NT2/D1 (cell line): ENCODE data around the gene KRT13.

Source experiments
- DNase-seq: peaks from one replicate; pipeline ENCODE4 v3.0.0-alpha.2; 2011; ENCODE audit warnings: low read depth, low spot score
- H3K27me3 ChIP-seq: 2 replicates; pipeline ENCODE4 v1.6.0; 2011; ENCODE audit warnings: mild to moderate bottlenecking; ENCODE audit not compliant: insufficient read length, insufficient read depth
- H3K36me3 ChIP-seq: 2 replicates; pipeline ENCODE4 v1.6.1; 2011; ENCODE audit warnings: mild to moderate bottlenecking, low read length, mixed read lengths; ENCODE audit not compliant: insufficient read depth, insufficient read length
- H3K4me1 ChIP-seq: 2 replicates; pipeline ENCODE4 v1.5.1; 2011; ENCODE audit not compliant: insufficient read depth, insufficient read length
- H3K4me3 ChIP-seq: 2 replicates; pipeline ENCODE4 v1.5.1; 2011; ENCODE audit warnings: low read depth; ENCODE audit not compliant: insufficient read length
- H3K9ac ChIP-seq: 2 replicates; pipeline ENCODE4 v1.6.0; 2011; ENCODE audit warnings: low read depth; ENCODE audit not compliant: insufficient read length
- H3K9me3 ChIP-seq: 2 replicates; pipeline ENCODE4 v1.5.1; 2011; ENCODE audit warnings: mild to moderate bottlenecking, low read length; ENCODE audit not compliant: insufficient read depth
- SUZ12 ChIP-seq: IDR thresholded peaks from 2 replicates; pipeline ENCODE4 v1.6.1; 2011; ENCODE audit not compliant: insufficient read length, insufficient read depth; ENCODE audit errors: extremely low read depth
- YY1 ChIP-seq: IDR thresholded peaks from 2 replicates; pipeline ENCODE4 v1.6.1; 2011; ENCODE audit not compliant: insufficient read length, insufficient read depth
- ZNF274 ChIP-seq: IDR thresholded peaks from 2 replicates; pipeline ENCODE4 v1.6.1; 2011; ENCODE audit warnings: mild to moderate bottlenecking, low read depth, low read length

KRT13 gene

DNA sequence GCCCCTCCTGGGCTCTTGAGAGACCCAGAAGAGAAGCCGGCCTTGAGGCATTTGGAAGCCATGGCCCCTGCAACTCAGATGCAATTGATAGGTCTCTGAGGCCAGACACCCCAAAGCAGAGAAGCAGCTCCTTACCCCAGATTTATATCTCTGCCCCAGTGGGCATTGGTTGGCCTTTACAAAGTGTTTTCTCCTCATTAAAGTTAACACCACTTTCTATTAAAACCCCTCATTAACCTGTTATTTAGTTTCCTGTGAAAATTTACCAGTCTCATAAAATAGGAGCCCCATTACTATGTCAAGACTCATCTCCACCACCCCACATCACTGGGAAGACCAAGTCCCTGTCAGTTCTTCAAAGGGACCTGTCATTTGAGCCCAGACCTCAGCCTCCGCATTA, 24.4 kb downstream of the KRT13 start, which contains the start of gene KRT35:
KRT35 (minus strand) TSS at position 116 of the 400 bp plus-strand sequence; CDS start at position 62, 54 bp downstream.
- no peak within 1 kb of the TSS for H3K4me3 ChIP-seq
- no peak within 1 kb of the TSS for H3K9ac ChIP-seq
- no peak for DNase-seq
- H3K4me1 ChIP-seq = no peaks in the 10 kb centered on the region
- no peaks in the 10 kb centered on the region for H3K27me3 ChIP-seq
- H3K9me3 ChIP-seq = no peaks in the 10 kb centered on the region
- no peaks in the 10 kb centered on the region for H3K36me3 ChIP-seq
- no peak for TF ChIP-seq ZNF274

DNA sequence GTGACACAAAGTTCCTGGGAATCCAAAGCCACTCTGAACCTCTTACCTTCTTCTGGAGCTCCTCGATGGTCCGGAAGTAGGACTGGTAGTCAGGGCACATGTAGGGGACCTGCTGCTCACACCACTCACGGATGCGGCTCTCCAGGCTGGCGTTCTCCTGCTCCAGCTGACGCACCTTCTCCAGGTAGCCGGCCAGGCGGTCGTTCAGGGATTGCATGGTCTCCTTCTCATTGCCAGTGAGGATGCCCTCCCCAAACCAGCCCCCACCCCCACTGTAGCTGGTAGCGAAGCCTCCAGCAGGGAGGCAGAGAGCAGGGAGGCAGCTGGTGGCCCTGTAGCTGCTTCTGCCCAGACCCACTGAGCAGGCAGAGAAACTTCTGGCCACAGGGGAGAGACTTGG, 24.8 kb downstream of the KRT13 start:
- H3K9ac ChIP-seq = no peak overlapping the region
- DNase-seq = no peak
- no peak overlapping the region for H3K4me3 ChIP-seq
- H3K27me3 ChIP-seq = no peaks in the 10 kb centered on the region
- H3K36me3 ChIP-seq = no peaks in the 10 kb centered on the region
- no peaks in the 10 kb centered on the region for H3K4me1 ChIP-seq
- H3K9me3 ChIP-seq = no peaks in the 10 kb centered on the region
- TF ChIP-seq YY1 (no peak), ZNF274 (no peak), SUZ12 (no peak)

DNA sequence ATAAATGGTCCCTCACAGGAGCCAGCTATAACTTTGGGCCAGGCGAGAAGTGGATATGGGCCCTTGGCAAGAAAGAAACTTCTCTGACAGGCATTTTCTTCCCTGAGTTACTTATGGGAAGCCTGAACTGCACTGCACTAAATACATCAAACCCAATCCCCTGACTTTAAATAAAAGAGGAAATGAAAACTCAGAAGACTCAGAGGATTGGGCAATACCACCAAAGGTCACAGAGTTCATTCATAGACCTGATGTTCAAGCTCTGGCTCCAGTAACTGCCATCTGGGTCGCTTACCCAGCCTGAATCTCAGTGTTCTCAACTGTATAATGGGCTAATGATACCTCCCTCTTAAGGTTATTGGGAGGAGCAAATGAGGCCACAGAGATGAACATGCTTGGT, 25.3 kb downstream of the KRT13 start:
- Histone ChIP-seq H3K27me3 (no peaks in the 10 kb centered on the region), H3K4me1 (no peaks in the 10 kb centered on the region), H3K36me3 (no peaks in the 10 kb centered on the region), H3K9ac (no peak overlapping the region), H3K9me3 (no peaks in the 10 kb centered on the region), H3K4me3 (no peak overlapping the region)
- no peak for TF ChIP-seq YY1
- TF ChIP-seq ZNF274 = no peak
- TF ChIP-seq SUZ12 = no peak
- no peak for DNase-seq

DNA sequence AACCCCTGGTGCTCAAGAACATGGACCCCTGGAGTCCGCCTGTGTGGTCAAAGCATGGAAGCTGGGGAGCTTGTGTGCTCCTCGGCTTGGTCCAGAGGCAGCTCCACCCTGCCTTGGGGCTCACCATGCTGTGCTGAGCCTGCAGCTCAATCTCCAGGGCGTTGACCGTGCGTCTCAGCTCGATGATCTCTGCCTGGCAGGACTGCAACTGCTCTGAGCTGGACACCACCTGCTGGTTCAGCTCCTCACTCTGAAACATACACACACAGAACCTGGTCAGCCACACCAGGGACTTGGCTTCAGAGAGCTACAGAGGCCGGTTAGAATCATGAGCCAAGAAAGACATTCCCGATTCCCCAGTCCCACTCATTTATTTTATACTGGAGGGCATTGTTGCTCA, 27.2 kb downstream of the KRT13 start:
- no peaks in the 10 kb centered on the region for H3K4me1 ChIP-seq
- TF ChIP-seq SUZ12 (no peak), YY1 (no peak), ZNF274 (no peak)
- no peak for DNase-seq

GRCh38 chr17:41476866-41477815, 28.3 kb downstream of the KRT13 start:
- H3K36me3 ChIP-seq = no peaks in the 10 kb centered on the region
- no peak overlapping the region for H3K4me3 ChIP-seq
- H3K27me3 ChIP-seq = no peaks in the 10 kb centered on the region
- H3K9me3 ChIP-seq = peaks cover 2% of the 10 kb centered on the region; the same call in 1 of the 2 replicates
- no peaks in the 10 kb centered on the region for H3K4me1 ChIP-seq
- H3K9ac ChIP-seq = no peak overlapping the region
- no peak for DNase-seq
- TF ChIP-seq YY1 (no peak), SUZ12 (no peak), ZNF274 (no peak)

More for the DNA sequence above, 27.2 kb downstream of the KRT13 start:
- Histone ChIP-seq H3K4me3 (no peak overlapping the region), H3K27me3 (no peaks in the 10 kb centered on the region), H3K36me3 (no peaks in the 10 kb centered on the region), H3K9ac (no peak overlapping the region), H3K9me3 (no peaks in the 10 kb centered on the region)

DNA sequence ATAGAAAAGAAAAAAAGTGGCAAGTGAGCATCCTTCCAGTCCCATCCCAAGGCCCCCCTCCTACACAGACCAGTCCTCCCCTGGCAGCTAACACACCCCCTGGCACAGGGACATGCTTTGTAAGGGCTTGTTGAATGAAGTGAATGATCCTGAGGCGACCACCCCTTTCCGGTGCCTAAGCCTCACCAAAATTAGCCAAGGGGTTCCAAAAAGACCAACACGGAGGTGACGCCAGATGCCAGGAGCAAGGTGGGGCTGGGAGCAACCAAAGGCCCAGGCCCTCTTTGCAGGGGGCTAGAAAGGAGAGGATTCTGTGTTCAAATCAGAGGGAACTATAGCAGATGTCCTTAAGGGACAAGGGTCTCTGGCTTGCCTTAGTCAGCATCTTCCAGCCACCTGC, 30.0 kb downstream of the KRT13 start:
- Histone ChIP-seq H3K27me3 (no peaks in the 10 kb centered on the region), H3K9me3 (peaks cover 11% of the 10 kb centered on the region; the same call in 1 of the 2 replicates), H3K4me3 (no peak overlapping the region), H3K9ac (no peak overlapping the region), H3K4me1 (no peaks in the 10 kb centered on the region), H3K36me3 (no peaks in the 10 kb centered on the region)
- DNase-seq = no peak
- TF ChIP-seq ZNF274 = no peak
- no peak for TF ChIP-seq SUZ12
- TF ChIP-seq YY1 = no peak

DNA sequence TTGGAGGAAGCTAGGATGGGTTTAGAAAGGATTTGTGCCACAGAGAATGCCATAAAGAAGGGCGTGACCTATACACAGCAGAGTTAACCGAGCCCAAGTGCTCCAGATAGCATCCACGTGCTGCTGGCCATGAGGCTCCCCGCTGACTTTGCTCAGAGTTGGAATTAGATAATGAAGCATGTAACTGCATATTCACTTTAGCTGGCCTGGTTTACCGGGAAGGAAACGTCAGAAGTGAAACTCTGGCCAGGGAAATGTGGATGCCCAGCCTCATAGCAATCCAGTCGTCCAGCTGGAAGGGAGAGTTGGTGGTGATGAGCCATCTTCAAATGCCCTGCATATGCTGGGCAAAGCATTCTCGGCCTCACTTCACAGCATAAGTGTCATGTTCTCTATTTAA, 30.5 kb downstream of the KRT13 start:
- H3K4me1 ChIP-seq = no peaks in the 10 kb centered on the region
- H3K9me3 ChIP-seq = peaks cover 11% of the 10 kb centered on the region; the same call in 1 of the 2 replicates
- no peak overlapping the region for H3K9ac ChIP-seq
- H3K36me3 ChIP-seq = no peaks in the 10 kb centered on the region
- no peak for TF ChIP-seq SUZ12
- no peak for TF ChIP-seq ZNF274
- TF ChIP-seq YY1 = no peak
- no peak overlapping the region for H3K4me3 ChIP-seq
- no peaks in the 10 kb centered on the region for H3K27me3 ChIP-seq
- no peak for DNase-seq

DNA sequence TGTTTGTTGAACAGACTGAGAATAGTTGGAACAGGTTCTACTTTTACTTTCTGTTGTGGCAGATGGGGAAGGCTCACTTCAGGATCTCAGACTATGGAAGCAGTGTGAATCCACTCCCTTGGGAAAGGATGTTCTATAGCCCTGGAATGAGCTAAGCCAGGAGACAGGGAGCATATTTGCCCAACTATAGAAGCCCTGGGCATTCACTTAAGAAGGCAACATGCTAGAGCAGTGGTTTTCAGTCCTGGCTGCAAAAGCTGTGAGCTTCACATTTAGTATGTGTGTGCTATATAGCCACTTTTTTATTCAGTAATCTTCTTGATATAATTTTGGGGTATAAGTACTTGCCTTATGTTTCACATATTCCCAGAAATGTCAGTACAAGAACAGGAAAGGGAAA, 37.1 kb downstream of the KRT13 start:
- H3K9me3 ChIP-seq = peaks cover 20% of the 10 kb centered on the region
- H3K9ac ChIP-seq = no peak overlapping the region
- H3K4me3 ChIP-seq = no peak overlapping the region
- DNase-seq = no peak
- TF ChIP-seq ZNF274 = no peak
- no peak for TF ChIP-seq YY1
- no peak for TF ChIP-seq SUZ12
- no peaks in the 10 kb centered on the region for H3K27me3 ChIP-seq
- no peaks in the 10 kb centered on the region for H3K36me3 ChIP-seq
- no peaks in the 10 kb centered on the region for H3K4me1 ChIP-seq
